OCI-LY7 (cell line): ENCODE data around the gene POLRMT. TPM values are rescaled to one million over a fixed set of nuclear protein-coding genes. Genes with fewer than 3 reads are reported as not detected.
"Not testable (repeated sequence)": the region's sequence is repeated elsewhere in the genome, so short reads cannot be mapped to it uniquely, and the experiment has no call there.

ENCODE experiments used
- BruUV-seq: library from RNA; stranded (reverse); fragments of 400-500 nt; replicated peaks from 2 replicates; lab custom pipeline; 2021; lab: Mats Ljungman, UMichigan
- CTCF ChIA-PET: fragments of 300-600 bp; sonication (Branson Sonifier 250); formaldehyde crosslinking; loops from one replicate; lab custom pipeline; 2022; ENCODE audit warnings: antibody characterized with exemption; ENCODE audit not compliant: unreplicated experiment; lab: Charles Lee
- POLR2A ChIA-PET: fragments of 300-600 bp; sonication (Branson Sonifier 250); formaldehyde crosslinking; loops from one replicate; lab custom pipeline; 2022; ENCODE audit warnings: antibody characterized with exemption; lab: Charles Lee
- DNase-seq: peaks from one replicate; pipeline ENCODE4 v3.0.0-alpha.2; 2015; ENCODE audit warnings: low spot score
- H2AFZ ChIP-seq: fragments of 200-600 bp; sonication (generic), shearing (Covaris generic); 2 replicates; pipeline ENCODE4 v1.6.1; 2014; ENCODE audit warnings: mild to moderate bottlenecking, antibody characterized with exemption, low read length, moderate library complexity
- H3K27ac ChIP-seq: fragments of 200-600 bp; sonication (generic); 2 replicates; pipeline ENCODE4 v1.5.1; 2014; ENCODE audit warnings: mixed run types, low read depth, mild to moderate bottlenecking, moderate library complexity, low read length, inconsistent platforms; ENCODE audit not compliant: poor library complexity, severe bottlenecking
- H3K36me3 ChIP-seq: fragments of 200-600 bp; sonication (generic); 2 replicates; pipeline ENCODE4 v1.6.1; 2014; ENCODE audit warnings: mild to moderate bottlenecking, antibody characterized with exemption, low read length, moderate library complexity, mixed read lengths; ENCODE audit not compliant: insufficient read depth
- H3K4me1 ChIP-seq: fragments of 200-600 bp; sonication (generic); 2 replicates; pipeline ENCODE4 v1.5.1; 2014; ENCODE audit warnings: mild to moderate bottlenecking, low read length; ENCODE audit not compliant: insufficient read depth, poor library complexity, severe bottlenecking
- H3K4me2 ChIP-seq: fragments of 200-600 bp; sonication (generic); 2 replicates; pipeline ENCODE4 v1.6.1; 2014; ENCODE audit warnings: mild to moderate bottlenecking, low read length
- H3K4me3 ChIP-seq: fragments of 200-600 bp; sonication (generic); 2 replicates; pipeline ENCODE4 v1.5.1; 2014; ENCODE audit warnings: mild to moderate bottlenecking, low read depth, low read length; ENCODE audit not compliant: poor library complexity, severe bottlenecking
- H3K79me2 ChIP-seq: fragments of 200-600 bp; sonication (generic); 2 replicates; pipeline ENCODE4 v1.6.1; 2016; ENCODE audit warnings: low read depth, mild to moderate bottlenecking, low read length, moderate library complexity, mixed read lengths; ENCODE audit not compliant: insufficient read depth
- H3K9me2 ChIP-seq: fragments of 200-600 bp; sonication (generic); 2 replicates; pipeline ENCODE4 v1.6.1; 2016; ENCODE audit warnings: mild to moderate bottlenecking, low read length, mixed read lengths; ENCODE audit not compliant: insufficient read depth
- H3K9me3 ChIP-seq: fragments of 200-600 bp; sonication (generic); 2 replicates; pipeline ENCODE4 v1.6.1; 2014; ENCODE audit warnings: mild to moderate bottlenecking, mixed run types, low read length, mixed read lengths
- H4K20me1 ChIP-seq: fragments of 200-600 bp; sonication (generic); 2 replicates; pipeline ENCODE4 v1.6.1; 2014; ENCODE audit warnings: mild to moderate bottlenecking, antibody characterized with exemption, low read length, moderate library complexity, mixed read lengths; ENCODE audit not compliant: insufficient read depth
- CTCF ChIP-seq: fragments of 200-600 bp; sonication (generic); conservative IDR thresholded peaks from 2 replicates; pipeline ENCODE4 v1.5.1; 2014; ENCODE audit warnings: mild to moderate bottlenecking, antibody characterized with exemption, low read length, moderate library complexity, mixed read lengths
- EZH2phosphoT487 ChIP-seq: fragments of 200-600 bp; sonication (generic); IDR thresholded peaks from 2 replicates; pipeline ENCODE4 v1.6.1; 2018; ENCODE audit warnings: low read depth, borderline replicate concordance, mild to moderate bottlenecking, mixed run types, antibody characterized with exemption, low read length, moderate library complexity, mixed read lengths
- intact Hi-C: fragments of 100-400 bp; cut with micrococcal nuclease; formaldehyde crosslinking; loops from one replicate; pipeline ENCODE4 v1.10.0; 2022; ENCODE audit not compliant: unreplicated experiment
- total RNA-seq, 2 experiments: library from RNA; depleted of rRNA in 1 of 2; stranded (reverse); fragments of >200 nt in 1 of 2; shearing (Covaris generic) in 1 of 2; gene quantifications; 2 replicates each; pipeline ENCODE4 v1.2.3, GENCODE V29; 2014 to 2022

The POLRMT gene
- total RNA-seq, 2 experiments from 2014 or later: 65.5 to 74.6 TPM

- H3K36me3 ChIP-seq: peaks cover 77% of the 10 kb centered on the region
- H3K9me3 ChIP-seq: no peaks in the 10 kb centered on the region
- no peak overlapping the region for H3K27ac ChIP-seq
- no peak for DNase-seq
- TF ChIP-seq EZH2phosphoT487: no peak
- TF ChIP-seq CTCF: peak; percentile 64
- intact Hi-C loops: no loop called here
- H3K4me2 ChIP-seq: no peak overlapping the region
- H3K79me2 ChIP-seq: peaks cover 32% of the 10 kb centered on the region; the same call in 1 of the 2 replicates
- POLR2A ChIA-PET: interaction anchor here (0.7 kb wide), 1 partner anchor 75 kb away, joined by 5 read pairs; no protein-coding TSS in a partner anchor
- CTCF ChIA-PET: no interaction called here
- no peaks in the 10 kb centered on the region for H4K20me1 ChIP-seq
- H3K4me3 ChIP-seq: no peak overlapping the region
- peaks cover 9% of the 10 kb centered on the region for H3K4me1 ChIP-seq
- no TSS peak for BruUV-seq
- H3K9me2 ChIP-seq: no peaks in the 10 kb centered on the region
- no peak overlapping the region for H2AFZ ChIP-seq
These were observed 5.2 kb downstream of the POLRMT start for GRCh38 chr19:628168-628567.

- H4K20me1 ChIP-seq, BruUV-seq, DNase-seq, intact Hi-C loops, H2AFZ ChIP-seq, H3K9me3 ChIP-seq, H3K4me1 ChIP-seq, H3K9me2 ChIP-seq, H3K27ac ChIP-seq, POLR2A ChIA-PET, CTCF ChIA-PET, H3K4me3 ChIP-seq, H3K4me2 ChIP-seq: not testable (repeated sequence)
- H3K36me3 ChIP-seq: peaks cover 85% of the 10 kb centered on the region
- peaks cover 23% of the 10 kb centered on the region; the same call in 1 of the 2 replicates for H3K79me2 ChIP-seq
These were observed 6.8 kb downstream of the POLRMT start for GRCh38 chr19:626566-626965.

- Histone ChIP-seq H3K4me1 (no peaks in the 10 kb centered on the region), H3K9me2 (no peaks in the 10 kb centered on the region), H3K4me3 (no peak overlapping the region), H3K9me3 (no peaks in the 10 kb centered on the region), H3K79me2 (peaks cover 13% of the 10 kb centered on the region; the same call in 1 of the 2 replicates), H2AFZ (no peak overlapping the region), H3K4me2 (no peak overlapping the region), H3K36me3 (peaks cover 77% of the 10 kb centered on the region), H4K20me1 (no peaks in the 10 kb centered on the region), H3K27ac (no peak overlapping the region)
- ChIA-PET POLR2A (no interaction called here), CTCF (no interaction called here)
- no peak for TF ChIP-seq CTCF
- no peak for TF ChIP-seq EZH2phosphoT487
- BruUV-seq: no TSS peak
- DNase-seq: no peak
- intact Hi-C loops: no loop called here
These were observed 8.1 kb downstream of the POLRMT start for GRCh38 chr19:625257-625656.
